ENCODE measurements around the gene PTTG1IP.
A peak's percentile ranks its signal among the peaks of the same experiment; 100 is the strongest.
"Not testable (repeated sequence)": the region's sequence is repeated elsewhere in the genome, so short reads cannot be mapped to it uniquely, and the experiment has no call there.

The PTTG1IP gene

DNA sequence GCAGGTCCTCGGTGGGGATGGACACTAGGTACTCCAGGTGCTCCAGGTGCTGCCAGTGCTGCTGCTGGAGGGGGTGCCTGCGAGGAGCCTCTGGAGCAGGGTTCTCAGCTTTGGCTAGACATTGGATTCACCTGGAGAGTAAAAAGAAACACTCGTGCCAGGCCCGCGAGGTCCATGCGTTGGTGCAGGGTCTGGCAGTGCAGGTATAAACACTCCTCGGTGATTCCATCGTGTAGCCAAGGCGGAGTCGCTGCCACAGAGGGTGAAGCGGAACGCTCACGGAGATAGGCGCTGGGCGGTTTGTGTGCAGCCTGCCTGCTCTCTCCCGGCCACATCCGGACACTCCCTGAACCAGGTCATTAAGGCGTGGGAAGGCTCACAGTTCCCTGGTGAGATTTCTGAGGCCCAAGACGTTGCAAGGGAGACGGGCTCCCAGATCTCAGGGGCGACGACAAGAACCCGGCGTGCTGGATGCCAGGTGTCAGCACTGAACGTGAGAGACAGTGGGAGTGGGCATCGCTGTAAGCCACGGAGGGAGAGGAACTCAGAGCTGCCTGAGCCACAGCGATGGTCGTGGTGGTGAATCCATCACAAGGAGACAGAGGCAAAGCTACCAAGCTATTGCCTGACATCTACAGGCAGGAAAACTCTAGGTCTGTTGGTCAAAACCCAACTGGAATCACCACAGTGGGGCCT lies 38.4 kb downstream of the PTTG1IP start:
- Histone ChIP-seq H3K9ac (ENCODE audit: low read depth, low read length) (no peak overlapping the region), H3K4me1 (ENCODE audit: insufficient read depth, low read length) (no peaks in the 10 kb centered on the region; the same call in 1 of the 2 replicates), H3K9me3 (ENCODE audit: control insufficient read depth, insufficient read depth, low read length) (no peaks in the 10 kb centered on the region), H3K36me3 (ENCODE audit: insufficient read depth, low read length) (no peaks in the 10 kb centered on the region)

DNA sequence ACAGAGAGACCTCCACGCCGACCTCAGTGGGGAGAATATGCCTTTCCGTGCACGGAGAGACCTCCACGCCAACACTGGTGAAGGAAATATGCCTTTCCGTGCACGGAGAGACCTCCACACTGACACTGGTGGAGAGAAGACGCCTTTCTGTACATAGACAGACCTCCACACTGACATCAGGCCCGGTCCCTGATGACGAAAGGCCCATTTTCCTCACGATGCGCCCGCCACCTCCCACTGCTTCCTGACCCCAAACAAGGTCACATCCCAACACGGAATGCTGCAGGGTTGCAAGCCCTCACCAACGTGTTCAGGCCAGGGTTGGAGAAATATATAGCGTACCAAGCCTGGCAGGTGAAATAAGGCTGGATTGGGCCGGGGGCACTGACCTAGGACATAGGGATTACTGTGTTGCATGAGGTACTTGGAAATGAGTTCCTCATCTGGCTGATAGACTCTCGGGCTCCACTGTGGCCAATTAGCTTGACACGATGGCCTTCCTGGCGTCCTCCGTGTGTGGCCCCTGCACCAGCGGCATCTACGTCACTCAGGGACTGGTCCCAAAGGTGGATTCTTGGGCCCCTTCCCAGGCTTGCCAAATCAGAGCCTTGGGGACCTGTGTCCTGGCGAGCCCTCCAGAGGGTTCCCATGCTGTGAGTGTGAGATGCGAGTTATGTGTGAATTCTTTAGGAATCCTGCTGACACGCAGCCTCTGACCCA lies 39.1 kb downstream of the PTTG1IP start:
- H3K4me1 ChIP-seq (ENCODE audit: insufficient read depth, low read length): no peaks in the 10 kb centered on the region; the same call in 1 of the 2 replicates
- H3K9ac ChIP-seq (ENCODE audit: low read depth, low read length): no peak overlapping the region
- no peaks in the 10 kb centered on the region for H3K36me3 ChIP-seq (ENCODE audit: insufficient read depth, low read length)
- H3K9me3 ChIP-seq (ENCODE audit: control insufficient read depth, insufficient read depth, low read length): no peaks in the 10 kb centered on the region

DNA sequence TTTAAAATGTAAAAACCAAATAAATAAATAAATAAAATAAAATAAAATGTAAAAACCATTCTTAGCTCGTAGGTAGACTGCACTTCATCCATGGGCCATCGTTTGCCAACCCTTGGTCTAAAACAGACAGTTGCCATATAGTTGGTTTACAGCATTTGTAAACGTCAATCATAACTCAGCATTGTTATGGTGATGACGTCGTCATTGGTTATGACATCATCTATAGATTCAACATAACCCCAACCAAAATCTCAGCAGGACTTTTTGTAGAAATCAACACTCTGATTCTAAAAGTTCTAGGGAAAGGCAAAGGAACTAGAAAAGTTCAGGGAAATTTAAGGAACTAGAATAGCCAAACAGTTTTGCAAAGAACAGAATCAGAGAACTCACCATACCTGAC lies 39.8 kb downstream of the PTTG1IP start:
- Histone ChIP-seq H3K4me1 (ENCODE audit: insufficient read depth, low read length) (no peaks in the 10 kb centered on the region; the same call in 1 of the 2 replicates), H3K36me3 (ENCODE audit: insufficient read depth, low read length) (no peaks in the 10 kb centered on the region), H3K9ac (ENCODE audit: low read depth, low read length) (no peak overlapping the region), H3K9me3 (ENCODE audit: control insufficient read depth, insufficient read depth, low read length) (peaks cover 4% of the 10 kb centered on the region; the same call in 1 of the 2 replicates)

DNA sequence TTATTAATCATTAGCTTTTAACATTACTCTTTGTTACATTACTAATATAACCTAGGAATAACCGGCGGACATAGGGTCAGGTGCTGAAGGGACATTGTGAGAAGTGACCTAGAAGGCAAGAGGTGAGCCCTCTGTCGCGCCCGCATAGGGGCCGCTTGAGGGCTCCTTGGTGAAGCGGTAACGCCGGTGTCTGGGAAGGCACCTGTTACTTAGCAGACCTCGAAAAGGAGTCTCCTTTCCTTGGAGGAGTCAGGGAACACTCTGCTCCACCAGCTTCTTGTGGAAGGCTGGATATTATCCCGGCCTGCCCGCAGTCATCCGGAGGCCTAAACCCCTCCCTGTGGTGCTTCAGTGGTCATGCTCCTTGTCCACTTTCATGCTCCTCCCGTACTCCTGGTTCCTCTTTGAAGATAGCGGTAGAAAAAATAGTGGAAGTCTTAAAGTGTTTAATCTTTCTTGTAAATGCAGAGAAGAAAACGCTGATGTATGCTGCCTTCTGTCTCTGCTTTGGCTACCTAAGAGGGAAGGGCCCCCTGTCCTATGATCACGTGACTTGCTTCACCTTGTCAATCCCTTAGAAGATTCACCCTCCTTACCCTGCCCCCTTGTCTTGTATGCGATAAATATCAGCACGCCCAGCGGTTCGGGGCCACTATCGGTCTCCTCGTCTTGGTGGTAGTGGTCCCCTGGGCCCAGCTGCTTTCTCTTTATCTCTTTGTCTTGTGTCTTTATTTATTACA lies 40.8 kb downstream of the PTTG1IP start:
- H3K9ac ChIP-seq (ENCODE audit: low read depth, low read length); H3K36me3 ChIP-seq (ENCODE audit: insufficient read depth, low read length); H3K4me1 ChIP-seq (ENCODE audit: insufficient read depth, low read length); H3K9me3 ChIP-seq (ENCODE audit: control insufficient read depth, insufficient read depth, low read length): not testable (repeated sequence)

DNA sequence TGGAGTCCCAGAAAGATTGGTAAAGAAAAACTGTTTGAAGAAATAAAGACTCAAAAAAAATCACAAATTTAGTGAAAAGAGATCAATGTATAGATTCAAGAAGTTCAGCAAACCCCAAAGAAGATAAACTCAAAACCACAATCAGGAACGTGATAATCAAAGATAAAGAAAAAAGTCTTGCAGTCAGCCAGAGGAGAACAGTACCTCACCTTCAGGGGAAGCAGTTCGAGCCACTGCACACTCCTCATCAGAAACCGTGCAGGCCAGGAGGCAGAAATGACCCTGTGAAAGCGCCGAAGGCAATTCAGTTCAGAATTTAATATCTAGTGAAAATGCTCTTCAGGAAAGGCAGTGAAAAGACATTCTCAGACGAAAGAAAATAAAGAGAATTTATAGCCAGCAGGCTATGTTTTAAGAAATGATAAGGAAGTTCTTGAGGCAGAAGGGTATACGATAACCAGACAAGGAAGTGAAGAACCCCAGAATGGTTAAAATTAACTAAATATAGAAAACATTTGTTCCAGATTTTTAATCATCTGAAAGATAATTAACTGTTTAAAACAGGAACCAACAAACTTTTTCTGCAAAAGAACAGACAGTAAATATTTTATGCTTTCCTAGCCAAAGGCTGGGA lies 42.1 kb downstream of the PTTG1IP start:
- Histone ChIP-seq H3K9me3 (ENCODE audit: control insufficient read depth, insufficient read depth, low read length) (peaks cover 15% of the 10 kb centered on the region), H3K4me1 (ENCODE audit: insufficient read depth, low read length) (no peaks in the 10 kb centered on the region), H3K9ac (ENCODE audit: low read depth, low read length) (no peak overlapping the region), H3K36me3 (ENCODE audit: insufficient read depth, low read length) (no peaks in the 10 kb centered on the region)

GRCh38 chr21:44829507-44830092 lies 43.9 kb downstream of the PTTG1IP start:
- Histone ChIP-seq H3K9me3 (ENCODE audit: control insufficient read depth, insufficient read depth, low read length) (peaks cover 15% of the 10 kb centered on the region), H3K9ac (ENCODE audit: low read depth, low read length) (no peak overlapping the region), H3K4me1 (ENCODE audit: insufficient read depth, low read length) (no peaks in the 10 kb centered on the region), H3K36me3 (ENCODE audit: insufficient read depth, low read length) (no peaks in the 10 kb centered on the region)

DNA sequence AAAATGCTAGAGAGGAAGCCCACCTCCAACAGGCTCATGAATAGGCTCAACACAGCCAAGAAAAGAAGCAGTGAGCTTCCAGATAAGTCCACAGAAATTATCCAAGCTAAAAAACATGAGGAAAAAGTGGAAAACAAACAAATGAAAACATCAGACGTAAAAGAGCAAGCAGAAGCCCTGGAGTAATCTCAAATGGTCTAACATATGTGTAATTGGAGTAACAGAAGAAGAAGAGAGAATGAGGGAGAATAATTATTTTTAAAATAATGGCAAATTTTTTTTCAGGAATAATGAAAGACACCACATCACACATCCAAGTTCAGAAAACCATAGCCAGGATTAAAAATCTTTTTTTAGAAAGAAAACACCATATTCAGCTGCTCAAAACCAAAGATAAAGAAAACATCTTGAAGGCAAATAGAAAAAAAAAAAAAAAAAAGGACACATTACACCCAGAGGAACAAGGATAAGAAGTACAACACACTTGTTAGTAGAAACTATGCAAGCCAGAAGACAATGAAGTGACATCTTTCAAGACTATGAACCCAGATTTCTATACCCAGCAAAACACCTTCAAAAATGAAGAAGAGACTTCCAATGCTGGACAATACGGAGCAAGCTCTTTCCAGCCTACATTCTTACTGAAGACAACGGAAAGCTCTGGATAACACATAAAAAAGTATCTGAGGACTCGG lies 45.0 kb downstream of the PTTG1IP start:
- H3K9ac ChIP-seq (ENCODE audit: low read depth, low read length): no peak overlapping the region
- no peaks in the 10 kb centered on the region for H3K36me3 ChIP-seq (ENCODE audit: insufficient read depth, low read length)
- H3K9me3 ChIP-seq (ENCODE audit: control insufficient read depth, insufficient read depth, low read length): peaks cover 17% of the 10 kb centered on the region
- H3K4me1 ChIP-seq (ENCODE audit: insufficient read depth, low read length): no peaks in the 10 kb centered on the region

- Histone ChIP-seq H3K9me3 (ENCODE audit: control insufficient read depth, insufficient read depth, low read length) (peaks cover 28% of the 10 kb centered on the region), H3K4me1 (ENCODE audit: insufficient read depth, low read length) (no peaks in the 10 kb centered on the region), H3K9ac (ENCODE audit: low read depth, low read length) (no peak overlapping the region), H3K36me3 (ENCODE audit: insufficient read depth, low read length) (no peaks in the 10 kb centered on the region)
Measured at GRCh38 chr21:44823179-44823660, 50.3 kb downstream of the PTTG1IP start.

DNA sequence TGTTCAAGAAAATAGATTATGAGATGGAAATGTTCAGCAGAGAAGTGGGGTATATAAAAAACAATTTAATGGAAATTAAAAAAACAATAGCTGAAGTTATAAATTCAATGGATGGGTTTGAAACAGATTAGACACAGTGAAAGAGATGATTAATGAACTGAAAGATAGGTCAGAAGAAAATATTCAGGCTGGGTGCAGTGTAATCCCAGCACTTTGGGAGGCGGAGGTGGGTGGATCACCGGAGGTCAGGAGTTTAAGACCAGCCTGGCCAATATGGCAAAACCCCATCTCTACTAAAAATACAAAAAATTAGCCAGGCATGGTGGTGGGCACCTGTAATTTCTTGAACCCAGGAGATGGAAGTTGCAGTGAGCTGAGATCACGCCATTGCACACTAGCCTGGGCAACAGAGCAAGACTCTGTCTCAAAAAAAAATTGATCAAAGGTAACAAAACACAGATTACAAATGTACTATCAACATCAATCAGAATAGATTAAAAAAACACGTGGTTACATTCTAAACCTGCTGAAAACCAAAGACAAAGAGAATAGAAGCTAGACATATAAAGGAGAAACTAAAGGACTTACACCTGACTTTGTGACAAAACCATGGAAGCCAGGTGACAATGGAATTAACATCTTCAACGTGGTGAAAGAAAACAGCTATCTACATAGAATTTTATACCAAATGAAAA lies 50.9 kb downstream of the PTTG1IP start:
- Histone ChIP-seq H3K4me1 (ENCODE audit: insufficient read depth, low read length) (no peaks in the 10 kb centered on the region), H3K9ac (ENCODE audit: low read depth, low read length) (no peak overlapping the region), H3K9me3 (ENCODE audit: control insufficient read depth, insufficient read depth, low read length) (peaks cover 26% of the 10 kb centered on the region), H3K36me3 (ENCODE audit: insufficient read depth, low read length) (no peaks in the 10 kb centered on the region)

DNA sequence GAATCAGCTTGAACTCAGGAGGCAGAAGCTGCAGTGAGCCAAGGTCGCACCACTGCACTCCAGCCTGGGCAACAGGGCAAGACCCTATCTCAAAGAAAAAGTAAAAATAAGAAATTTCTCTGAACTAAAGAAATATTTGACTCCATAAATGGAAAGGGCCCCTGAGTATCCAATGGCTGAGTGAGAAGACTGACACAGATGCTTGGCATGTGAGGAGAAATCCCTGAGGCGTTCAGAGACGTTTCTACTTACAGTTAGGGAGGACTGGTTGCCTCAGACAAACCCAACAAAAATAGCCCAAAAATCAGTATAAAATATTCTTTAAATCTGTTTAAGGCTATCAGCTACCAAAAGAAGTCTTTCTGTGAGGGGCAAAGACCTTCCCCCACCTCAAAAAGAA lies 52.6 kb downstream of the PTTG1IP start:
- Histone ChIP-seq H3K36me3 (ENCODE audit: insufficient read depth, low read length) (no peaks in the 10 kb centered on the region), H3K4me1 (ENCODE audit: insufficient read depth, low read length) (no peaks in the 10 kb centered on the region), H3K9ac (ENCODE audit: low read depth, low read length) (no peak overlapping the region), H3K9me3 (ENCODE audit: control insufficient read depth, insufficient read depth, low read length) (peaks cover 19% of the 10 kb centered on the region)

- Histone ChIP-seq H3K9ac (ENCODE audit: low read depth, low read length) (no peak overlapping the region), H3K9me3 (ENCODE audit: control insufficient read depth, insufficient read depth, low read length) (peaks cover 19% of the 10 kb centered on the region), H3K4me1 (ENCODE audit: insufficient read depth, low read length) (peaks cover 4% of the 10 kb centered on the region; the same call in 1 of the 2 replicates), H3K36me3 (ENCODE audit: insufficient read depth, low read length) (no peaks in the 10 kb centered on the region)
Measured at GRCh38 chr21:44819283-44820243, 53.9 kb downstream of the PTTG1IP start.

DNA sequence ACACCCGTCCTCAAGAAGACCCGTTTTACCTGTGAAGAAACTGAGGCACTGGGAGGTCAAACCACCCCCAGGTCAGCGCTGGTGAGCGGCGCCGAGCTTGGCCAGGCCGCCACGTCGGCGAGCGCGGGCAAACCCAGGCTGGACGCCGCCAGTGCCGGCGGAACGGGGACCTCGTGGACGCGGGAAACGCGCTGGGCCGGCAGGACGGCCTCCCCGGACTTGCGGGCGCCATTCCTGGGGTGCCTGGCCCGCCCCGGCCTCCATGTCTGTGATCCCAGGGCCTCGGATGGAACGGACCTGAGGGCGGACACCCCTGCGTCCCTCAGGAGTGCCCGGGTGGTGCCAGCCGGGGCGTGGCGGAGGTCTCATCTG lies 54.9 kb downstream of the PTTG1IP start:
- peaks cover 7% of the 10 kb centered on the region; the same call in 1 of the 2 replicates for H3K4me1 ChIP-seq (ENCODE audit: insufficient read depth, low read length)
- no peaks in the 10 kb centered on the region for H3K36me3 ChIP-seq (ENCODE audit: insufficient read depth, low read length)
- H3K9ac ChIP-seq (ENCODE audit: low read depth, low read length): peak overlapping the region; percentile 91
- peaks cover 19% of the 10 kb centered on the region for H3K9me3 ChIP-seq (ENCODE audit: control insufficient read depth, insufficient read depth, low read length)

Measured in ES-I3 (cell line).